ENCODE data around the gene SLC10A7.
A peak's percentile ranks its signal among the peaks of the same experiment; 100 is the strongest.

Gene SLC10A7

GRCh38 chr4:146534178-146534577, 12.4 kb upstream of the SLC10A7 start:
- H3K4me1 Mint-ChIP-seq: no peaks in the 10 kb centered on the region
- no peak overlapping the region for H3K27ac Mint-ChIP-seq
- TF ChIP-seq, protein P1, sequence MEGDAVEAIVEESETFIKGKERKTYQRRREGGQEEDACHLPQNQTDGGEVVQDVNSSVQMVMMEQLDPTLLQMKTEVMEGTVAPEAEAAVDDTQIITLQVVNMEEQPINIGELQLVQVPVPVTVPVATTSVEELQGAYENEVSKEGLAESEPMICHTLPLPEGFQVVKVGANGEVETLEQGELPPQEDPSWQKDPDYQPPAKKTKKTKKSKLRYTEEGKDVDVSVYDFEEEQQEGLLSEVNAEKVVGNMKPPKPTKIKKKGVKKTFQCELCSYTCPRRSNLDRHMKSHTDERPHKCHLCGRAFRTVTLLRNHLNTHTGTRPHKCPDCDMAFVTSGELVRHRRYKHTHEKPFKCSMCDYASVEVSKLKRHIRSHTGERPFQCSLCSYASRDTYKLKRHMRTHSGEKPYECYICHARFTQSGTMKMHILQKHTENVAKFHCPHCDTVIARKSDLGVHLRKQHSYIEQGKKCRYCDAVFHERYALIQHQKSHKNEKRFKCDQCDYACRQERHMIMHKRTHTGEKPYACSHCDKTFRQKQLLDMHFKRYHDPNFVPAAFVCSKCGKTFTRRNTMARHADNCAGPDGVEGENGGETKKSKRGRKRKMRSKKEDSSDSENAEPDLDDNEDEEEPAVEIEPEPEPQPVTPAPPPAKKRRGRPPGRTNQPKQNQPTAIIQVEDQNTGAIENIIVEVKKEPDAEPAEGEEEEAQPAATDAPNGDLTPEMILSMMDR (IDR thresholded peaks at IDR 0.05): no peak
- peaks cover 46% of the 10 kb centered on the region for H3K9me3 Mint-ChIP-seq
- H3K4me3 Mint-ChIP-seq: no peak overlapping the region
- DNase-seq: no peak
- peaks cover 20% of the 10 kb centered on the region for H3K27me3 Mint-ChIP-seq (ENCODE audit: low read depth, poor library complexity)
- no peaks in the 10 kb centered on the region for H3K36me3 Mint-ChIP-seq (ENCODE audit: low read depth)

GRCh38 chr4:146525754-146526153, 4.0 kb upstream of the SLC10A7 start:
- TF ChIP-seq, protein P1 (IDR thresholded peaks at IDR 0.05): no peak
- no peak overlapping the region for H3K4me3 Mint-ChIP-seq
- H3K36me3 Mint-ChIP-seq (ENCODE audit: low read depth): peaks cover 5% of the 10 kb centered on the region
- H3K9me3 Mint-ChIP-seq: peaks cover 16% of the 10 kb centered on the region
- peaks cover 27% of the 10 kb centered on the region for H3K27me3 Mint-ChIP-seq (ENCODE audit: low read depth, poor library complexity)
- no peak for DNase-seq
- H3K27ac Mint-ChIP-seq: peak overlapping the region; percentile 90
- H3K4me1 Mint-ChIP-seq: peaks cover 22% of the 10 kb centered on the region

GRCh38 chr4:146524663-146525062, 2.9 kb upstream of the SLC10A7 start:
- peaks cover 8% of the 10 kb centered on the region for H3K9me3 Mint-ChIP-seq
- H3K36me3 Mint-ChIP-seq (ENCODE audit: low read depth): peaks cover 5% of the 10 kb centered on the region
- no peak overlapping the region for H3K4me3 Mint-ChIP-seq
- DNase-seq: no peak
- no peak overlapping the region for H3K27ac Mint-ChIP-seq
- TF ChIP-seq, protein P1 (IDR thresholded peaks at IDR 0.05): no peak
- H3K27me3 Mint-ChIP-seq (ENCODE audit: low read depth, poor library complexity): peaks cover 17% of the 10 kb centered on the region
- peaks cover 22% of the 10 kb centered on the region for H3K4me1 Mint-ChIP-seq

- no peak for DNase-seq
- Mint-ChIP-seq H3K4me1 (peaks cover 22% of the 10 kb centered on the region), H3K27ac (no peak overlapping the region)
These were observed 1.1 kb upstream of the SLC10A7 start for GRCh38 chr4:146522869-146523205.

GRCh38 chr4:146522098-146522868, 543 bp upstream of the SLC10A7 start:
- Mint-ChIP-seq H3K27ac (no peak overlapping the region), H3K27me3 (ENCODE audit: low read depth, poor library complexity) (peaks cover 17% of the 10 kb centered on the region), H3K36me3 (ENCODE audit: low read depth) (peaks cover 5% of the 10 kb centered on the region), H3K4me3 (no peak overlapping the region), H3K9me3 (peaks cover 4% of the 10 kb centered on the region), H3K4me1 (peaks cover 22% of the 10 kb centered on the region)
- TF ChIP-seq, protein P1 (IDR thresholded peaks at IDR 0.05): no peak
- peak; percentile 91 for DNase-seq

More at GRCh38 chr4:146522869-146523205, 1.1 kb upstream of the SLC10A7 start:
- peaks cover 5% of the 10 kb centered on the region for H3K36me3 Mint-ChIP-seq (ENCODE audit: low read depth)
- H3K27me3 Mint-ChIP-seq (ENCODE audit: low read depth, poor library complexity): peaks cover 17% of the 10 kb centered on the region
- peaks cover 4% of the 10 kb centered on the region for H3K9me3 Mint-ChIP-seq
- no peak overlapping the region for H3K4me3 Mint-ChIP-seq
- TF ChIP-seq, protein P1 (IDR thresholded peaks at IDR 0.05): no peak
